AG09309 (cell line): ENCODE measurements around the gene TBC1D2B.

Source experiments
- DNase-seq: peaks from one replicate; pipeline ENCODE4 v3.0.0-alpha.2; 2010; ENCODE audit warnings: low read depth
- H3K4me3 ChIP-seq: 2 replicates; pipeline ENCODE4 v1.5.1; 2011; ENCODE audit warnings: mild to moderate bottlenecking, low read depth, low read length, moderate library complexity; ENCODE audit not compliant: control insufficient read depth
- TF ChIP-seq, protein P1 (sequence below): IDR thresholded peaks from 2 replicates; pipeline ENCODE4 v1.5.1; 2011; ENCODE audit warnings: mild to moderate bottlenecking, low read depth, low read length, inconsistent platforms; ENCODE audit not compliant: insufficient read depth, control insufficient read depth; ENCODE audit errors: missing control alignments

TBC1D2B gene

DNA sequence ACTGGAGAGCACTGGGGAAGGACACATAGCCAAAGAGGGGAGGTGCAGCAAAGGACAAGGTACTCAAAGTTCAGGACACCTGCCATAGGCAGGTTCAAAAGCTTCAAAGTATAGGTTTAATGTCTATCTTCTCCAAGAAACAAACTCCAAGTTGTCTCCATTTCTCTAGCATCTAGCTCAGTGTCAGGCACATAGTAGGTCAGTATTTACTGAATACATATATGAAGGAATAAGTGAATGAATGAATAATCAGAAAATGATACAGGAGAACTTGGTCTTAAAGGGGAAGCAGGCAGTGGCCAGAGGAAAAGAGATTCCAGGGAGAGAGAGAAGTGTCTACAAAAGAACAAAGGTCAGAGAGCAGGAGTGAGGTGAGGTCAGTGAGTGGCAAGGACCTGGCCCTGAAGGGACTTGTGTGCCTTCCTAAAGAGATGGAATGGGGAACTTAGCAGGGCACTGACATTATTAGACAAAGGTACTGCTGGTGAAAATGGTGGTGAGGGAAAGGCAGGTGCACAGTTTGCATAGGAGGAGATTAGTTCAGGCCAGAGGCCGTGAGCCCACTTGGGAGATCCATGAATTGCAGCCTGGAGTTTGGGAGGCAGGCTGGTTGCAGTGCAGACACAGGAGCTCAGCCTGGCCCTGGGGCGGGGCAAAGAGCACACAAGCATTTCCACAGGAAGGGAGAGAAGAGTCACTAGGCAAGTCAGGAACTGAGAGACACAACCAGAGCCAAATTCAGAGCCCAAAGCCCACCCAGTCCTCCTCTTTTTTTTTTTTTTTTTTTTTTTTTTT lies 21.4 kb downstream of the TBC1D2B start:
- DNase-seq = no peak
- TF ChIP-seq, protein P1, sequence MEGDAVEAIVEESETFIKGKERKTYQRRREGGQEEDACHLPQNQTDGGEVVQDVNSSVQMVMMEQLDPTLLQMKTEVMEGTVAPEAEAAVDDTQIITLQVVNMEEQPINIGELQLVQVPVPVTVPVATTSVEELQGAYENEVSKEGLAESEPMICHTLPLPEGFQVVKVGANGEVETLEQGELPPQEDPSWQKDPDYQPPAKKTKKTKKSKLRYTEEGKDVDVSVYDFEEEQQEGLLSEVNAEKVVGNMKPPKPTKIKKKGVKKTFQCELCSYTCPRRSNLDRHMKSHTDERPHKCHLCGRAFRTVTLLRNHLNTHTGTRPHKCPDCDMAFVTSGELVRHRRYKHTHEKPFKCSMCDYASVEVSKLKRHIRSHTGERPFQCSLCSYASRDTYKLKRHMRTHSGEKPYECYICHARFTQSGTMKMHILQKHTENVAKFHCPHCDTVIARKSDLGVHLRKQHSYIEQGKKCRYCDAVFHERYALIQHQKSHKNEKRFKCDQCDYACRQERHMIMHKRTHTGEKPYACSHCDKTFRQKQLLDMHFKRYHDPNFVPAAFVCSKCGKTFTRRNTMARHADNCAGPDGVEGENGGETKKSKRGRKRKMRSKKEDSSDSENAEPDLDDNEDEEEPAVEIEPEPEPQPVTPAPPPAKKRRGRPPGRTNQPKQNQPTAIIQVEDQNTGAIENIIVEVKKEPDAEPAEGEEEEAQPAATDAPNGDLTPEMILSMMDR = no peak
- H3K4me3 ChIP-seq = no peak overlapping the region

DNA sequence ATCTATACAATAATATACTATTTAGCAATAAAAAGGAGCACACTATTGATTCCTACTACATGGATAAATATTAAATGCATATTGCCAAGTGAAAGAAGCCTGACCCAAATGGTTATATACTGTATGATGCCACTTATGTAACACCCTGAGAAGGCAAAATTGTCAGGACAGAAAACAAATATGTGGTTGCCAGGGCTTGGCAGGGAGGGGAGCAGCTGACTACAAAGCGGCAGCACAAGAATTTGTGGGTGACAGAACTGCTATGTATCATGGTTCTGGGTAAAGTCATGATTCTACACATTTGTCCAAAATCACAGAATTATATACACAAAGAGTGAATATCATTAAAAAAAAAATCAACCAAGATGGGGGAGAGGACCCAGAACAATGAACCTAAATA lies 22.5 kb downstream of the TBC1D2B start:
- TF ChIP-seq, protein P1 = no peak
- no peak for DNase-seq
- H3K4me3 ChIP-seq = no peak overlapping the region

DNA sequence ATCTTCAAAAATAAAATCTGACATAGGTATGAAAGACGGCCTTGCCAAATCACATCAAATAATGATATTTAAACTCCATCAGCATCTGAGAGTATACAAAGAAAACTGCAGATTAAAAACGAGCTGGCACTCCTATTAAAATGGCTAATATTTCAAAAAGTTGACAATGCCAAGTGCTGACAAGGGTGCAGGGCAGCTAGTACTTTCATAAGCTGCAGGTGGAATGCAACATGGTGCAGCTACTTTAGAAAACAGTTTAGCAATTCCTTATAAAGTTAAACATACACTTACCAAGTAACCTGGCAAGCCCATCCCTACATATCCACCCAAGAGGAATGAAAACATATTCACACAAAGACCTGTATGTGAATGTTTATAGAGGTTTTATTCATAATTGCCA lies 23.0 kb downstream of the TBC1D2B start:
- TF ChIP-seq, protein P1 = no peak
- H3K4me3 ChIP-seq = no peak overlapping the region
- DNase-seq = no peak

DNA sequence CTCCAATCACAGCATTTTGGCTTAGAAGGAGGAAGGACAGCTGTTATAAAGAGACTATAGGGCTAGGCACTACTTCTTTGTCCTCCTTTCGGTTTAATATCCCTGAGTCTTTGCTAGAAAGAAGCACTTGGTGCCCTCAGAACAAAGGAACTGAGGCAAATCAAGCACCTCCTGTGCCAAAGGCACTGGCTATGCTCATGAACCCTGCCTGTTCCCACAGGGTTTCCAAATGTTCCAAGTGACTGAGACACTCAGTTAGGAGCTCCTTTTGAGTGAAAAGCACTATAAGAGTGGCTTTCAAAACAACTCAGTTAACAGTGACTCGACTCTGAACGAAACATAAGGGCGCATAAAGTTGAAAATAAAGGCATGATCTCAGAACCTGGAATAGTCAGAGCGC lies 25.0 kb downstream of the TBC1D2B start:
- TF ChIP-seq, protein P1 = no peak
- H3K4me3 ChIP-seq = no peak overlapping the region
- DNase-seq = no peak

DNA sequence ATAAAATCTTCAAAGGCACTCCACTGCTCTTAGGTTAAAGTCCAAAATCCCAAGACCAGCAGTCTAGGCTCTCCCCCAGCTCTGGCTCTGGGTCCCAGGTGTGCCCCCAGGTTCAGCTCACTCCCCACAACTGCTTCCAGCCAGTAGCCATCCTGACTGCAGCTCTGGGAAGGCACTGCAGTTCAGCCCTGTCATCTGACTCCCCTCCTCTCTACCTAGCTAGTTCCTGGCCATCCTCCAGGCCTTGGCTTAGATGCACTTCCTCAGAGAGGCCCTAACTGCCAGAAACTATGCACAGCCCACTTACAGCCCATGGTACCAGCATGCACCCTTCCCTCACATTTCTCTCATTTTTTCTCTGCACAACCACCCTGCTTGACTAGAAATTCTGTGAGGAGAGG lies 25.5 kb downstream of the TBC1D2B start:
- TF ChIP-seq, protein P1 = no peak
- H3K4me3 ChIP-seq = no peak overlapping the region
- no peak for DNase-seq

DNA sequence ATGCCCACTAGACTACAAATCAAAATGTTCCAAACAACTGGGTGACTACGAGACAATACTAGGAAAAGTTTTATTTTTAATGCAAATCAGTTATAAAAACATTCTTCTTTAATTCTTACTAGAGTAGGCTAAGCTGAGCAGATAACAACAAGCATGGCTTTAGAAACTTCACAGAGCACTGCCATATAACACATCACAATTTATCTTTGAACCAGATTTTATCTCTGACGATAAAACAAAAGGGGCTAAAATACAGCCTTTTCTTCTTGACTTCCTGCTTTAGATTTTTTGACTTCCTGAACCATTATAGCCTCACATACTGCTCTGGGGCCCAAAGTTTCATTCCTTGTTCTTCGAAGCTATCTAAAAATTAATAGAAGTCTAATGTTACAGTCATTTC lies 25.9 kb downstream of the TBC1D2B start:
- TF ChIP-seq, protein P1 = no peak
- H3K4me3 ChIP-seq = no peak overlapping the region
- DNase-seq = no peak
